GM18520 (cell line): ENCODE measurements around the gene NFE2L3.
"Not testable (repeated sequence)": the region's sequence is repeated elsewhere in the genome, so short reads cannot be mapped to it uniquely, and the experiment has no call there.

Experiments
- ATAC-seq: cut with Tn5 transposase; IDR thresholded peaks from one replicate; pipeline ENCODE4 v1.9.1; 2021; ENCODE audit not compliant: unreplicated experiment

Gene NFE2L3, protein sequence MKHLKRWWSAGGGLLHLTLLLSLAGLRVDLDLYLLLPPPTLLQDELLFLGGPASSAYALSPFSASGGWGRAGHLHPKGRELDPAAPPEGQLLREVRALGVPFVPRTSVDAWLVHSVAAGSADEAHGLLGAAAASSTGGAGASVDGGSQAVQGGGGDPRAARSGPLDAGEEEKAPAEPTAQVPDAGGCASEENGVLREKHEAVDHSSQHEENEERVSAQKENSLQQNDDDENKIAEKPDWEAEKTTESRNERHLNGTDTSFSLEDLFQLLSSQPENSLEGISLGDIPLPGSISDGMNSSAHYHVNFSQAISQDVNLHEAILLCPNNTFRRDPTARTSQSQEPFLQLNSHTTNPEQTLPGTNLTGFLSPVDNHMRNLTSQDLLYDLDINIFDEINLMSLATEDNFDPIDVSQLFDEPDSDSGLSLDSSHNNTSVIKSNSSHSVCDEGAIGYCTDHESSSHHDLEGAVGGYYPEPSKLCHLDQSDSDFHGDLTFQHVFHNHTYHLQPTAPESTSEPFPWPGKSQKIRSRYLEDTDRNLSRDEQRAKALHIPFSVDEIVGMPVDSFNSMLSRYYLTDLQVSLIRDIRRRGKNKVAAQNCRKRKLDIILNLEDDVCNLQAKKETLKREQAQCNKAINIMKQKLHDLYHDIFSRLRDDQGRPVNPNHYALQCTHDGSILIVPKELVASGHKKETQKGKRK

GRCh38 chr7:26151953-26152781 is at the start of gene NFE2L3:
TSS of gene NFE2L3 (plus strand) at chr7:26152198. CDS start at chr7:26152499, 301 bp downstream.
- ATAC-seq: peak; percentile 56

GRCh38 chr7:26103596-26103995 is 48.4 kb upstream of the NFE2L3 start:
- no peak for ATAC-seq

DNA sequence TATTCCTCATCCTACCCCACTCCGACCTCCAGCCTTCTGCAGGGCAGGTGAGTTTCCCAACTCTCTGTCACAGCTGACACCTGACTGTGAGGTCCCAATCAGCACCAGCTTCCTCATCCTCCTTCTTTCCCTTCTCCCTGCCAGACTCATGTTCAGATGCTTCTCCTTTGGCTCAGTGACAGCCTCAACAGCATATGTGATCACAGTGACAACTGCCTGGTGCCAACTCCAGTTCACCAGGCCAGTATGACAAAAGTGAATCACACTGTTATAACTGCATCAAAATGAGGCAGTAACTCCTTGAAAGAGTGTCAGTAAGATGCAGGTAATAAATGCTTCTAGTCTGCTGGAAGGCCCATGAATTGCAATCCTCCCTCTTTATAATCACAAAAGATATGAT is 46.8 kb upstream of the NFE2L3 start:
- no peak for ATAC-seq

DNA sequence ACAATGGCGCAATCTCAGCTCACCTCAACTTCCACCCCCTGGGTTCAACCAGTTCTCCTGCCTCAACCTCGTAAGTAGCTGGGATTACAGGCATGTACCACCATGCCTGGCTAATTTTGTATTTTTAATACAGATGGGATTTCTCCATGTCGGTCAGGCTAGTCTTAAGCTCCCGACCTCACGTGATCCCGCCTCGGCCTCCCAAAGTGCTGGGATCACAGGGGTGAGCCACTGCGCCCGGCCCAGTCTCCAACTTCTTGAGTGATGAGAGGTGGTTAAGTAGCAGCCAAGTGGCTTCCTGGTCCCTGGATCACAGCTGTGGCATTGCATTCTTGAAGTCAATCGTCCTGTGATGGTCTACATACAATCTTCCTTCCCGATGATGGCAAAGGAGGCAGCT is 46.1 kb upstream of the NFE2L3 start:
- no peak for ATAC-seq

GRCh38 chr7:26112203-26112740 is 39.7 kb upstream of the NFE2L3 start:
- ATAC-seq: no peak

DNA sequence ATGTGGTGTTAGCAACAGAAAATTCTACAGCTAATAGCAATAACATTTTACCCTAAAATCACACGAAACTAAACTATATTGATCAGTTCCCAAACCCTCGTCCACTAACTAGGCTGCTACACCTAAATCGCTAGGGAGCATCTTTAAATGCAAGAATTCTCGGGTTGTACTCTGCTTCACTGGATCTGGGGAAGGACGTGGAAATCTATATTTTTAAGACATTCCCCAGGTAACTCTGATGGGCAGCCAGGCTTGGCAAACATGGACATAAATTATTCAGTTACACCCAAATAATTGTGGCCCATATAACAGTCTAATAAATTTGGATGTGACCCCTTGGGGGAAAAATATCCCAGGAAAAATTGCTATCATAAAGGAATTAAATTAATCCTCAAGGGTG is 36.3 kb upstream of the NFE2L3 start:
- no peak for ATAC-seq

DNA sequence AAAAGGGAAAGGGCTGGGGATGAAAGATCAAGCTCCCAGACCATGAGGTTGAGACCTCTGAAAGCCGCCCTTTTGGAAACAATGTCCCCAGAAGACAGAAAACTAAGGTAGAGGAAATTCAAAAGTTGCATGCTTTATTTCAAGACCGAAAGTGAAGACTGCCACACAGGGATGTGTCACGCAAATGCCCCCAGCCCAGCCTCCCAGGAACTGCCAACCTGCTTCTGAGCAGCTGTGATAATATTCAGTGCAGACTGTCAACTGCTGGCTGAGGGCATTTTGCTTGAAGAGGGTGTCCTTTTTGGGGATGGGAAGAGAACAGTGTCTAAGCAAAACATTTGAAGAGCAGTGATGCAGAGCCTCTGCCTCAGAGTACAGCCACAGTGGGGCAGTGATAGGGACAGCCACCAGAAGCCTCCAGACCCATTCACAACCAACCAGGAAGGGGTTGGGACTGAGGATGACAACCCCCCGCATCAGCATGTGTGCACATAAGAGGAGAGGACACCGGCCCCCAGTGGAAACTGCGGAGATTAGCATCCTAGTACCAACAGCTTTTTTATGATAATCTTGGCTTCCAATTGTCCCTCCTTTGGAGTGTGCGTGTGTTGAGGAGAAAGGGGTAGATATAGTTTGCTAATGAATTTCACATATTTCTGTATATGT is 34.7 kb upstream of the NFE2L3 start:
- ATAC-seq: no peak

GRCh38 chr7:26117970-26118369 is 34.0 kb upstream of the NFE2L3 start:
- ATAC-seq: no peak

DNA sequence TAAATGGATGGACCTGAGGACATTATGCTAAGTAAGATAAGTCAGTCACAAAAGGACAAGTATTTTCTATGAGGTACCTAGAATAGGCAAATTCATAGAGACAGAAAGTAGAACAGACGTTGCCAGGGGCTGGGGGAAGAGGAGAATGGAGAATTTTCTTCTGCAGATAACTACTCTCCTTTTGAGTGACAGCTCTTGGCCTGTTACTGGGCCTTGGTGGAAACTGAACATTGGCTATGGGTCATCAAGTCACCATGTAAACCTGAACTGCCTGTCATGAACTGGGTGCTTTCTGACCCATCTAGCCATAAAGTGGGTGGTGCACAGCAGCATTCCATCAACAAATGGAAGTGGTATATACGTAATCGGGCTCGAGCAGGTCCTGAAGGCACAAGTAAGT is 29.3 kb upstream of the NFE2L3 start:
- ATAC-seq: no peak

GRCh38 chr7:26124775-26125174 is 27.2 kb upstream of the NFE2L3 start:
- not testable (repeated sequence) for ATAC-seq

GRCh38 chr7:26127411-26127810 is 24.6 kb upstream of the NFE2L3 start:
- no peak for ATAC-seq

DNA sequence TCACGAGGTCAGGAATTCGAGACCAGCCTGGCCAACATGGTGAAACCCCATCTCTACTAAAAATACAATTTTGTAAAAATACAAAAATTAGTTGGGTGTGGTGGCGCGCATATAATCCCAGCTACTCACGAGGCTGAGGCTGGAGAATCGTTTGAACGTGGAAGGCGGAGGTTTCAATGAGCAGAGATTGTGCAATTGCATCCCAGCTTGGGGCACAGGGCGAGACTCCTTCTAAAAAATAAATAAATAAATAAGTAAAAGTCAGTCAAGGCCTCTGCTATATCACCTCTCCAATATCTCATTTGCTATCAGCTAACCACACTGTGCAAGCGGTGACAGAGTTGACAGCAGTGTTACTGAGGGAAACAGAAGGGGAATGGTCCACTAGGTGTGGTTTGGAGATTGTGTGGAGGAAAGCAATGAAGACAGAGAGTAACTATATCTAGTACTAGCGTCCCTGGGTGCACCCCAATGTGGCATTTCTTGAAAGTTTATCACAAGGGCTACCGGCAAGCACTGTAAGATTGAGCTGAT is 20.9 kb upstream of the NFE2L3 start:
- no peak for ATAC-seq

DNA sequence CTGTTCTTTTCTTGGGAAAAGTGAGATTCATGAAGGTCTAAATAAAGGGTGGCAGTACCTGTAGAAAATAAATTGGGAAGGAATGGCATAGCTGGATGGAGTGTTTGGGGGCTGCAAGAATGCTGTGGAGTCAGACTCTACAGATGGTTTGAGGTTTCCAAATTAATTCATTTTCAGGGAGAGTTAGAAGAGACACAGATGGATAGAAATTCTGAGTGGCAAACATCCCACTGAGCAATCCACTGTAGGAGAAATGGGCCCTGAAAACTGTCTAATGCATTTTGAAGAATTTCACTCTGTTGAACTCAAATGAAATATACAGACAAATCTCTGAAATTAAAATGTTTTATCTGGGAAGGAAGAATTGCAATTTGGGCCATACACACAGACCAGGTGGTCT is 16.9 kb upstream of the NFE2L3 start:
- no peak for ATAC-seq

GRCh38 chr7:26135551-26135950 is 16.4 kb upstream of the NFE2L3 start:
- no peak for ATAC-seq

GRCh38 chr7:26136831-26137230 is 15.2 kb upstream of the NFE2L3 start:
- no peak for ATAC-seq

- no peak for ATAC-seq
Observed at GRCh38 chr7:26140380-26140779, 11.6 kb upstream of the NFE2L3 start.

GRCh38 chr7:26141077-26141476 is 10.9 kb upstream of the NFE2L3 start:
- no peak for ATAC-seq

DNA sequence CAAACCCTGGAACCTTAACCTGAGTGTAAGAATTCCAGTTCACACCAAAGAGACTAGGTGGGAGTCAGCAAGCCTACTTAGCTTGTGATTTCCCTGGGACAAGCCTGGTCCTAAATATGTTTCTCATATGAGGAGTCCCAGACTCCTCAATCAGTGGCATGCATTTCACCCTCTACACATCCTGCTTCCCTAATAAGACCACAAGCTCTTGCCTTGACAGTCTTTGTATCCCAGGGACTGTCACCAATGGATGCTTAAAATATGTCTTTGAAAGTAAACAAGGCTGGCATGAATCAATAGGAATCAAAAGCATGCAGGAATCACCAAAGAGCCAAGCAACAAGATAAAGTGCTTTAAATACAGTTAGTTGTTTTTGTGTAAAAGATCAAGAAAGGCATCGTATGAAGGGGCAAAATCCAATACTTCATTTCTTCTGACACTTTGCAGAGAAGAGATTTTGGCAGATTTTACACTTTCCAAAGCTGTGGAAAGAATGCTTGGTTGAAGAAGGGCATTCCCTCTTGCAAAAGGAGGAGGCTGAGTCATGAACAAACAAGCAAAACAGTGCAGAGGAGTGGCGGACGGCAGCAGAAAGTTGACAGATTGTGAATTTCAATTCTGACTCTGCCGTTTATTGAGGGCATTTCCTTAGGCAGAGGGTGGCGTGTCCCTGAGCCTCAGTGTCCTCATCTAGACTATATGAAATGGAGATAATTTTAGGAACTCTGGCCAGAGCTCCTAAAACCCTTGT is 8.5 kb upstream of the NFE2L3 start:
- no peak for ATAC-seq

GRCh38 chr7:26144184-26145080 is 7.6 kb upstream of the NFE2L3 start:
- no peak for ATAC-seq
